Natural killer cell (primary cell): ENCODE data around the gene NKD1. TPM values are rescaled to one million over a fixed set of nuclear protein-coding genes. Genes with fewer than 3 reads are reported as not detected.

ENCODE experiments used
- ATAC-seq, 3 donors: fragments of 150-1000 bp in 2 of 3; fragments of 200-7000 bp in 1 of 3; cut with Tn5 transposase; 1 replicate in 1 of 3; 2 replicates in 2 of 3; pipeline ENCODE4 v1.10.0; 2021; ENCODE audit warnings: mild to moderate bottlenecking in 2 of 3, moderate library complexity in 2 of 3
- DNase-seq, 2 donors: peaks; one replicate each; pipeline versions ENCODE4 v3.0.0 to v3.0.0-alpha.2; 2013 to 2021; ENCODE audit warnings: mixed read lengths in 1 of 2
- H3K27ac ChIP-seq: one replicate; pipeline ENCODE4 v1.5.1; 2013; ENCODE audit warnings: mild to moderate bottlenecking, low read length
- H3K27me3 ChIP-seq: one replicate; pipeline ENCODE4 v1.6.1; 2013; ENCODE audit warnings: low read length; ENCODE audit not compliant: control insufficient read depth, insufficient read depth
- H3K36me3 ChIP-seq: one replicate; pipeline ENCODE4 v1.6.1; 2013; ENCODE audit warnings: low read length; ENCODE audit not compliant: control insufficient read depth, insufficient read depth
- H3K4me1 ChIP-seq: one replicate; pipeline ENCODE4 v1.6.1; 2013; ENCODE audit warnings: low read length; ENCODE audit not compliant: control insufficient read depth, insufficient read depth
- H3K4me3 ChIP-seq: one replicate; pipeline ENCODE4 v1.5.1; 2013; ENCODE audit warnings: low read length
- H3K9me3 ChIP-seq: one replicate; pipeline ENCODE4 v1.6.1; 2013; ENCODE audit warnings: low read length; ENCODE audit not compliant: control insufficient read depth, insufficient read depth
- H3K27ac Mint-ChIP-seq, 2 donors: one replicate each; pipeline ENCODE4 v1.8.0; 2022; ENCODE audit warnings: mild to moderate bottlenecking in 2 of 2, mixed read lengths in 2 of 2, moderate library complexity in 1 of 2
- H3K27me3 Mint-ChIP-seq, 2 donors: one replicate each; pipeline ENCODE4 v1.8.0; 2022; ENCODE audit warnings: low read depth in 2 of 2, mixed read lengths in 2 of 2
- H3K36me3 Mint-ChIP-seq: one replicate; pipeline ENCODE4 v1.8.0; 2022; ENCODE audit warnings: mixed read lengths
- H3K4me1 Mint-ChIP-seq, 2 donors: one replicate each; pipeline ENCODE4 v1.8.0; 2022; ENCODE audit warnings: mixed read lengths in 2 of 2
- H3K4me3 Mint-ChIP-seq: one replicate; pipeline ENCODE4 v1.8.0; 2022; ENCODE audit warnings: mild to moderate bottlenecking, moderate library complexity, mixed read lengths
- H3K9me3 Mint-ChIP-seq, 2 donors: one replicate each; pipeline ENCODE4 v1.8.0; 2022; ENCODE audit warnings: mixed read lengths in 2 of 2
- WGBS: methylation state at CpG from one replicate; pipeline ENCODE4 v1.1.7; 2013; ENCODE audit warnings: missing lambda C conversion rate; ENCODE audit not compliant: insufficient coverage; 5-methylcytosine and 5-hydroxymethylcytosine counted together
- intact Hi-C: fragments of 100-400 bp; cut with micrococcal nuclease; formaldehyde crosslinking; loops from one replicate; pipeline ENCODE4 v1.14.2; 2022
- total RNA-seq, 4 donors: library from RNA; stranded (reverse); fragments of 120-200 nt in 1 of 4; gene quantifications; one replicate each; pipeline versions ENCODE4 v1.2.3 to v1.2.4, GENCODE V29; 2013 to 2022
- TF ChIP-seq, protein P1 (sequence below): fragments of 200-600 bp; IDR thresholded peaks from one replicate; pipeline ENCODE4 v1.8.0; 2022; ENCODE audit warnings: antibody characterized with exemption

The NKD1 gene
- total RNA-seq, 3 donors from 2014 or later (not counting 1 experiment from before 2014, with no cell fraction given) = 0.75 to 1.5 (median 1.0) TPM

DNA sequence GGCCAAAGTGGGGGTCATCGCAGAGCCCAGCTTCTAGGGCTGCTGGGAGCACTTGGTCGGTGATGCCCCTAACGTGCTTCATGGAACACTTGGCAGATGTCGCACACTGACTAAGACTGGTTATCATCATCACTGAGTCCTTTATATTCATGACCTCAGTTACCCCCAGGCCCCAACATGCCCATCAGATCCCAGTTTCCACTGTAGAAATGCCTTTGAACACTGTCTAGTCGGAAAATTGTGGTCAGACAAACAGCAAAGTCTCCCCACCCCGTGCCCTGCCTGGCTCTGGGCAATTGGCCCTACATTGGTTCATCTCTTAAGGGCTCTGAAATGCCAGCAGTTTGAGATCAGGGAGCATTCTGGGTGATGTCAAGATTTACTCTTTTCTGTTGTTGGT lies 51.3 kb downstream of the NKD1 start:
- Mint-ChIP-seq H3K9me3 (no peaks in the 10 kb centered on the region), H3K4me3 (no peak overlapping the region), H3K36me3 (no peaks in the 10 kb centered on the region), H3K27me3 (peaks cover 0 to 3% of the 10 kb centered on the region in 2 donors), H3K27ac (no peak overlapping the region), H3K4me1 (peaks cover 6 to 13% of the 10 kb centered on the region in 2 donors)
- no peak for DNase-seq
- no peaks in the 10 kb centered on the region for H3K9me3 ChIP-seq
- TF ChIP-seq, protein P1, sequence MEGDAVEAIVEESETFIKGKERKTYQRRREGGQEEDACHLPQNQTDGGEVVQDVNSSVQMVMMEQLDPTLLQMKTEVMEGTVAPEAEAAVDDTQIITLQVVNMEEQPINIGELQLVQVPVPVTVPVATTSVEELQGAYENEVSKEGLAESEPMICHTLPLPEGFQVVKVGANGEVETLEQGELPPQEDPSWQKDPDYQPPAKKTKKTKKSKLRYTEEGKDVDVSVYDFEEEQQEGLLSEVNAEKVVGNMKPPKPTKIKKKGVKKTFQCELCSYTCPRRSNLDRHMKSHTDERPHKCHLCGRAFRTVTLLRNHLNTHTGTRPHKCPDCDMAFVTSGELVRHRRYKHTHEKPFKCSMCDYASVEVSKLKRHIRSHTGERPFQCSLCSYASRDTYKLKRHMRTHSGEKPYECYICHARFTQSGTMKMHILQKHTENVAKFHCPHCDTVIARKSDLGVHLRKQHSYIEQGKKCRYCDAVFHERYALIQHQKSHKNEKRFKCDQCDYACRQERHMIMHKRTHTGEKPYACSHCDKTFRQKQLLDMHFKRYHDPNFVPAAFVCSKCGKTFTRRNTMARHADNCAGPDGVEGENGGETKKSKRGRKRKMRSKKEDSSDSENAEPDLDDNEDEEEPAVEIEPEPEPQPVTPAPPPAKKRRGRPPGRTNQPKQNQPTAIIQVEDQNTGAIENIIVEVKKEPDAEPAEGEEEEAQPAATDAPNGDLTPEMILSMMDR = no peak
- no peaks in the 10 kb centered on the region for H3K27me3 ChIP-seq
- H3K4me1 ChIP-seq = peaks cover 18% of the 10 kb centered on the region
- 90% methylated on average over 6 of the region's 6 CpGs for WGBS
- H3K4me3 ChIP-seq = no peak overlapping the region
- no peak overlapping the region for H3K27ac ChIP-seq
- H3K36me3 ChIP-seq = no peaks in the 10 kb centered on the region
- no peak for ATAC-seq
- intact Hi-C loops = no loop called here

- Mint-ChIP-seq H3K4me1 (peaks cover 2 to 8% of the 10 kb centered on the region in 2 donors), H3K27me3 (peaks cover 0 to 3% of the 10 kb centered on the region in 2 donors), H3K27ac (no peak overlapping the region), H3K9me3 (no peaks in the 10 kb centered on the region), H3K4me3 (no peak overlapping the region), H3K36me3 (no peaks in the 10 kb centered on the region)
- ATAC-seq (no peak), DNase-seq (no peak)
- no peak overlapping the region for H3K27ac ChIP-seq
- peaks cover 14% of the 10 kb centered on the region for H3K4me1 ChIP-seq
- 89% methylated on average over 15 of the region's 15 CpGs for WGBS
- H3K36me3 ChIP-seq = no peaks in the 10 kb centered on the region
- intact Hi-C loops = no loop called here
- TF ChIP-seq, protein P1 = no peak
- no peaks in the 10 kb centered on the region for H3K27me3 ChIP-seq
- H3K4me3 ChIP-seq = no peak overlapping the region
- H3K9me3 ChIP-seq = no peaks in the 10 kb centered on the region
Observed at GRCh38 chr16:50600582-50601283, 52.5 kb downstream of the NKD1 start.

GRCh38 chr16:50601341-50601740 lies 53.1 kb downstream of the NKD1 start:
- peaks cover 11% of the 10 kb centered on the region for H3K4me1 ChIP-seq
- no peaks in the 10 kb centered on the region for H3K9me3 ChIP-seq
- DNase-seq (no peak), ATAC-seq (no peak)
- H3K27me3 ChIP-seq = no peaks in the 10 kb centered on the region
- H3K4me1 Mint-ChIP-seq = peaks cover 0 to 7% of the 10 kb centered on the region in 2 donors
- 96% methylated on average over 12 of the region's 12 CpGs for WGBS
- H3K36me3 ChIP-seq = no peaks in the 10 kb centered on the region
- peaks cover 0 to 3% of the 10 kb centered on the region in 2 donors for H3K27me3 Mint-ChIP-seq
- intact Hi-C loops = no loop called here
- H3K27ac ChIP-seq = no peak overlapping the region
- no peak overlapping the region for H3K4me3 Mint-ChIP-seq
- H3K36me3 Mint-ChIP-seq = no peaks in the 10 kb centered on the region
- H3K4me3 ChIP-seq = no peak overlapping the region
- TF ChIP-seq, protein P1 = no peak
- H3K27ac Mint-ChIP-seq = no peak overlapping the region
- no peaks in the 10 kb centered on the region for H3K9me3 Mint-ChIP-seq

- H3K4me1 Mint-ChIP-seq = peaks cover 0 to 7% of the 10 kb centered on the region in 2 donors
- TF ChIP-seq, protein P1 = no peak
- H3K27ac Mint-ChIP-seq = no peak overlapping the region
- no peak overlapping the region for H3K27ac ChIP-seq
- no peaks in the 10 kb centered on the region for H3K36me3 ChIP-seq
- H3K36me3 Mint-ChIP-seq = no peaks in the 10 kb centered on the region
- DNase-seq = no peak
- H3K27me3 ChIP-seq = no peaks in the 10 kb centered on the region
- H3K4me3 ChIP-seq = no peak overlapping the region
- ATAC-seq = no peak
- no peaks in the 10 kb centered on the region for H3K9me3 ChIP-seq
- no peaks in the 10 kb centered on the region for H3K27me3 Mint-ChIP-seq
- intact Hi-C loops = no loop called here
- H3K4me3 Mint-ChIP-seq = no peak overlapping the region
- no peaks in the 10 kb centered on the region for H3K9me3 Mint-ChIP-seq
- H3K4me1 ChIP-seq = peaks cover 11% of the 10 kb centered on the region
- 86% methylated on average over 5 of the region's 5 CpGs for WGBS
Observed at GRCh38 chr16:50602126-50602525, 53.9 kb downstream of the NKD1 start.
